AG08396 (cell line): ENCODE data around the gene TMEM43.
"Not testable (repeated sequence)": the region's sequence is repeated elsewhere in the genome, so short reads cannot be mapped to it uniquely, and the experiment has no call there.

Source experiments
- DNase-seq: peaks from one replicate; pipeline ENCODE4 v3.0.0; 2012; ENCODE audit warnings: low spot score, mixed read lengths

Gene TMEM43, protein sequence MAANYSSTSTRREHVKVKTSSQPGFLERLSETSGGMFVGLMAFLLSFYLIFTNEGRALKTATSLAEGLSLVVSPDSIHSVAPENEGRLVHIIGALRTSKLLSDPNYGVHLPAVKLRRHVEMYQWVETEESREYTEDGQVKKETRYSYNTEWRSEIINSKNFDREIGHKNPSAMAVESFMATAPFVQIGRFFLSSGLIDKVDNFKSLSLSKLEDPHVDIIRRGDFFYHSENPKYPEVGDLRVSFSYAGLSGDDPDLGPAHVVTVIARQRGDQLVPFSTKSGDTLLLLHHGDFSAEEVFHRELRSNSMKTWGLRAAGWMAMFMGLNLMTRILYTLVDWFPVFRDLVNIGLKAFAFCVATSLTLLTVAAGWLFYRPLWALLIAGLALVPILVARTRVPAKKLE

DNA sequence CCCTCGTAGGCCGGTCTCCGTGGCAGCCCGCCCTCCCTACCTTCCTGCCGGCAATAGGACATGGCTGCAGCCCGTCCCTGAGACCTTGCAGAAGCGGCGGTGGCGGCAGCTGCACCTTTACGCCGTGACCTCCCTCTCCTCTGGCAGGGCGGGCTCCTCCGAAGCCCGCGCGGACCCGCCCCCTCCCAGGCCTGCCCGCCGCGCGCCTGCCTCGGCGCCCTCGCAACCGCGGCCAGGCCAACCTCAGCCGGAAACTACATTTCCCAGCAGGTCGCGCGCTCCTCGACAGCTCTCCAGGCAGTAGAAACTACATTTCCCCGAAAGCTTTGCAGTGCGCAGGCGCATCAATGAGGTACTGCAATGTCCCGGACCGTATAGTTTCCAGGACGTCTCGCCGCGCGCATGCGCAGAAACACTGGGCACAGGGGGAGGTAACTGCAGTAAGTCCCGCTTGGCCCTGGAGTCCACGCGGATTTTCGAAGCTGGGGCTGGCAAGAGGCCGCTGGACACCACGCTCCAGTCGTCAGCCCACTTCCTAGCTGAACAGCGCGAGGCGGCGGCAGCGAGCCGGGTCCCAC is at the start of gene TMEM43, which contains the start of gene CHCHD4:
Gene TMEM43 (plus strand): TSS at position 438 of the 578 bp plus-strand sequence. CDS start 142 bp downstream, outside the sequence.
Gene CHCHD4 (minus strand): TSS at position 256 of the 578 bp plus-strand sequence. CDS start 194 bp downstream, at position 62.
- DNase-seq: peak; percentile 100

DNA sequence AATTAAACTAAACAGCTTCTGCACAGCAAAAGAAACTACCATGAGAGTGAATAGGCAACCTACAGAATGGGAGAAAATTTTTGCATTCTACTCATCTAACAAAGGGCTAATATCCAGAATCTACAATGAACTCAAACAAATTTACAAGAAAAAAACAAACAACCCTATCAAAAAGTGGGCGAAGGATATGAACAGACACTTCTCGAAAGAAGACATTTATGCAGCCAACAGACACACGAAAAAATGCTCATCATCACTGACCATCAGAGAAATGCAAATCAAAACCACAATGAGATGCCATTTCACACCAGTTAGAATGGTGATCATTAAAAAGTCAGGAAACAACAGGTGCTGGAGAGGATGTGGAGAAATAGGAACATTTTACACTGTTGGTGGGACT is 49.6 kb upstream of the TMEM43 start:
- not testable (repeated sequence) for DNase-seq

DNA sequence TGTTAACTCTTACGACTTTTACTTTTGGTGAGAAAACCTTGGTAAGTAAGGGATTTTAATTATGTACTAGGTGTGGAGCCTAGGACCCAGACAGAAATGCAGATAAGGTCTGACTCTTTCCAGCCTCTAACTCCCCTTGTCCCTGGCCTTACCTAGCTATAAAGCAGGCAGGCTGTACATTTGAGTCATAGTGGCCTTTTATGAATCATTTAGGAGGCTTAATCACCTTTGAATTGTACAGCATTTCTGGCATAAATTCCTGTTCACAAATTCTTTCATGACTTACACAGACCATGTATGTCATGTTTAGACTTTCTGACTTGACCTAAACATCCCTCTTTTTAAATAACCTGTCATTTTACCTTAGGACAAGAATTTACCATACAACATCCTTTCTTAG is 47.5 kb upstream of the TMEM43 start:
- no peak for DNase-seq

DNA sequence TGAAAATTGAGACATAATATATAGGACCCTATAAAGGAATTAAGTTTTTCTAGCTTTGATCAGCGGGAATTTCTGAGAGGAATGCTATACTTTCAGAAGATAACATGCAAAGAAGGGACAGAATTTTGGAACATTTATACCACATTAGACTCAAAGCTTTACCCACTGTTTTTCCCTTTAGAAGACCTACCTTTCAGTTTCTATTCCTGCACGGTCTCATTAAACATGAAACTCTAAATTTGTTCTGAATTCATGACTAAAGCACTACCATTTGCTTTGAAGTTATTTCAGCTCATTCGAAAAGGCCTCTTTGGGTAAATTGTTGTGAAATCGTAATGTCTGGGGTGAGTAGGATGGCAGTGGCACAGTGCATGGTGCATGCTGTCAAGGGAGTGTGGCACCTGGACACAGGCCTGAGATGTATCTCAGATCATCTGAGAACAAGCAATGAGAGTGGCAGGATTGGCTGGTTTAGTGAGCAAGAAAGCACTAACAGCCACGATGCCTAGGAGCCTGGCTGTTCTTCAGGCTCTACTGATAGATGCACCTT is 42.7 kb upstream of the TMEM43 start:
- DNase-seq: no peak

DNA sequence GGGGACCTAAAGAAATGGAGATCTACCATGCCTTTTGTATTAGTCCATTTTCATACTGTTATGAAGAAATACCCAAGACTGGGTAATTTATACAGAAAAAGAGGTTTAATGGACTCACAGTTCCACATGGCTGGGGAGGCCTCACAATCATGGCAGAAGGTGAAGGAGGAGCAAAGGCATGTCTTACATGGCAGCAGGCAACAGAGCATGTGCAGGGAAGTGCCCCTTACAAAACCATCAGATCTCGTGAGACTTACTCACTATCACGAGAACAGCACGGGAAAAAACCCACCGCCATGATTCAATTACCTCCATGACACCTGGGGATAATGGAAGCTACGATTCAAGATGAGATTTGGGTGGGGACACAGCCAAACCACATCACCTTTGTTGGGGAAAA is 37.4 kb upstream of the TMEM43 start:
- DNase-seq: not testable (repeated sequence)

DNA sequence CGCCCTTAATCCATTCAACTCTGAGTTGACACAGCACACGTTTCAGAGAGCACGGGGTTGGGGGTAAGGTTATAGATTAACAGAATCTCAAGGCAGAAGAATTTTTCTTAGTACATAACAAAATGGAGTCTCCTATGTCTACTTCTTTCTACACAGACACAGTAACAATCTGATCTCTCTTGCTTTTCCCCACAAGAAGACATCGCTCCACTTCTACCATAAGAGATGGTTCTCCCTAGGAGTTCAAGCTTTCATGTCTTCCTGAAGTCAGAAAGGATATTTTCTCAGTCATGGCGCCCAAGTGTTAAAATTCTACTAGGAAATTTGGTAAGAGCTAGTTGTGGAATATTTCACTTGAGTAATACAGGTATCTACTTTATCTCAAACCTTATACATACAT is 32.9 kb upstream of the TMEM43 start:
- not testable (repeated sequence) for DNase-seq

DNA sequence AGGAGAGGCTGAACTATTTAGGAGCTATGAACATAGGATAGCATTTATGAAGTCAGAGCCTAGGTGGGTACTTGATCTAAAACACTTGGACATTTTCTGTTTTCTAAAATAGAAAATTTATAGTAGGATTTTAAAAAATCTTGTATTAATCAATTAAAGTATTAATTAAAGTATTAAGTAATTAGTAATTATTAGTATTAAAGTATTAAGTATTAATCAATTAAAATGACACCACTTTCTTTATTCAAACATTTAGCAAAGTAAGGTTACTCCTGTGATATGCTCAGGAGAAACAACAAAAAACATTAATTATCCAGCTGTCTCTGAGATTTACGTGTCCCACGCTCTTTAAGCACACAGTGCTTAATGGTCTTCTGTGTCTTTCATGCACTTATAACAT is 32.4 kb upstream of the TMEM43 start:
- DNase-seq: no peak

DNA sequence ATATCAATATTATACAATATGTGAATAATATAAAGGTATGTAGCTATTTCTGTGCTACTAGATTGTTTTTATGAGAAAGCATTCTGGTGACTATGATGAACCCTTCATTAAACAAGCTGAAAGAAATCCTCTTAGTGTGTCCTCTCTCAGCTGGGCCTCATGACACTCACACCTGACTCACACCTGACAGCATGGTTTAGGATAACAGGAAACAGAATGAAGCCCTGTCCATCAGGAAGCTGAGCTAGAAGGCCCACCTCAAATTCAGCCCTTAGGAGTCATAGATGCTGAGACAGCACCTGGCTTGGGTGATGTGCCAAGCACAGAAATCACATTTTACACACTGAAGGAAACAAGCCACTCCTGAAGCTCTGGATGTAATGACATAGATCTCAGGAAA is 31.0 kb upstream of the TMEM43 start:
- no peak for DNase-seq

DNA sequence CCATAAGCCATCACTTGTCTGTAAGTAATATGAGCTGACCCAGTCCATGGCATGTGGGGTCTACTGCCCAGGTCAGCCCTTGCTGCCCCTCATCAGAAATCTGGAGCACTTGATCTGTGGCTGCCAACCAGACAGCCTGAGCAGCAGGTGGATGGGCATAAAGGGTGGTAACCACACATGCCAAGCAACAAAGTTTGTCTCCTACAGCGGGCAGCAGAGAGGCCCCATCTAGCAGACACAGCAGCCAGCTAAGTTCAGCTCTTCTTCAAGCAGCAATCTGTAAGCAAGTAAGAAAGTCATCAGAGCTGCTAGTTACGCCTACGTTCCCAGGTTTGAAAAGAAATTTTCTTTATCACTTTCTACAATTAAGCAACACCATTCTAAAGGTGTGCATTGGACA is 28.1 kb upstream of the TMEM43 start:
- no peak for DNase-seq

DNA sequence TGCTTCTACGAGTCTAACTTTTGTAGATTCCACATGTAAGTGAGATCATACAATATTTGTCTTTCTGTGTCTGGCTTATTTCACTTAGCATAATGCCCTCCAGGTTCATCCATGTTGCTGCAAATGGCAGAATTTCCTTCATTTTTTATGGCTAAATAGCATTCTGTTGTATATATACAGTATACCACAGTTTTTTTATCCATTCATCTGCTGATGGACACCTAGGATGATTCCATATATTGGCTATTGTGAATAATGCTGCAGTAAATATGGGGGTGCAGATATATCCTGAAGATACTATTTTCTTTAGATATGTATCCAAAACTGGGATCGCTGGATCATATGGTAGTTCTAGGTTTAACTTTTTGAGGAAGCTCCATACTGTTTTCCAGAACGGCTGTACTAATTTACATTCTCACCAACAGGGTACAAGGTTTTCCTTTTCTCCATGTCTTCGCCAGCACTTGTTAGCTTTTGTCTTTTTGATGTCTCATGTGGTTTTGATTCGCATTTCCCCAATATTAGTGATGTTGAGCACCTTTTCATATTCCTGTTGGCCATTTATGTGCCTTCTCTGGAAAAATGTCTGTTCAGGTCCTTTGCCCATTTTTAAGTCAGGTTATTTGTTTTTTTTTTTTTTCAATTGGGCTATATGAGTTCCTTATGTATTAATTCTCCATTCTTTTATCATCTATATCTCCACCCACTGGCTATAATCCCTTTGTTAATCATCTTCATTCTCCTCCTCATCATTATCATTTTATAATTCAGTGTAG is 27.0 kb upstream of the TMEM43 start:
- no peak for DNase-seq

DNA sequence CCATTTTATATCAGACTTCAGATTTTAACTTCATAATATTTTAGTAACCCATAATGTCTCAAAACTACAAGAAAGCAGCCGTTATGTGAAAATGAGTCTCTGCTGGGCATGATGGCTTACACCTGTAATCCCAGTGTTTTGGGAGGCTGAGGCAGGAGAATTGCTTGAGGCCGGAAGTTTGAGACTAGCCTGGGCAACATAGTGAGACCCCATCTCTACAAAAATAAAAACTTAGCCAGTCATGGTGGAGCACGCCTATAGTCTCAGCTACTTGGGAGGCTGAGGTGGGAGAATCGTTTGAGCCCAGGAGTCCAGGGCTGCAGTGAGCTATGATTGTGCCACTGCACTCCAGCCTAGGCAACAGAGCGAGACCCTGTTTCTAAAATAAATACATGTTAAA is 15.0 kb upstream of the TMEM43 start:
- DNase-seq: not testable (repeated sequence)

DNA sequence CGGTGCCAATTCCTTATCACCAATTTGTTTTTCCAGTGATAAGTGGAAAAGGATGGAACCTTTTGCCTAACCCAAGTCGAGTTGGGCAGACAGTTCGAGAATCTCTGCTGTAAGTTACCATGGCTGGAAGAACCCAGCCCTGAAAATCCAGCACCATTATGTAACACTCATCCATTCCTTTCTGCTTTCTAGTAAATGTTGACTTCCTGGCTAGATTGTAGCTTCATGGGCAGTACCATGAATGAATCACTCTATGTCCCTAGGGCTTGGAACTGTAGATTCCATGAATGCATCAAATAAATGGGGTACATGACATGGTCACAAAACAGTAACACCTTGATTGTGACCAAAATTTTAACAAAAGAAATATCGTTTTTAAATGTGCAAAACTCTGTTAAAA is 14.2 kb upstream of the TMEM43 start:
- DNase-seq: no peak

DNA sequence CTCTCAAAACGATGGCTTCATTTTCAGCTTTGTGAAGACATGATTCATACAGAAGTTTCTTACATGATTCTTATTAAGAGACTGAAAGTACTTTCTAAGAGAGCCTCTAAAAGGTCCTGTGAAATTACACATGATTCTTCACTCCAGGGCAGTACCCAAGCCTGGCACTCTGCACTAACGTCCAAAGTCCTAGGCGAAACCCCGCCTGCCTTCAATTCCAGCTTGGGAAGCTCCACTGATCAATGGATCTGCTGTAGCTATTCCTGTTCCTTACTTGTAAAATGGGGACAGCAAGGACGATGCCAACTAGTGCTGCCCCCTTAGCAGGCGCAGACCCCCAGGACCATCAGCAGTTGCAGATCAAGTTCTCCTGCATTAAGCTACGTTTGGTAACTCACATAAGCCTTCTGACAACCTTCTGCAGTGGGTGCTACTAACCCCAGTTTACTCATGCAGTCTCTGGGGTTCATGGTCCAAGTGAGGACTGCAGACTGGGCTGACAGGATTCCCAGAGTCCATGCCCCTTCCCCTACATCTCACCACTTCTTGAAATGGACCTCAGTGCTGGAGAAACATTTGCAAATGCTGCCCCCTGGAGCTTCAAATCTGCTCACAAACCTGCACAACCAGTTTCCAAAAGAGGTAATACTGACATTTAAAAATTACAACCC is 10.8 kb upstream of the TMEM43 start:
- no peak for DNase-seq

DNA sequence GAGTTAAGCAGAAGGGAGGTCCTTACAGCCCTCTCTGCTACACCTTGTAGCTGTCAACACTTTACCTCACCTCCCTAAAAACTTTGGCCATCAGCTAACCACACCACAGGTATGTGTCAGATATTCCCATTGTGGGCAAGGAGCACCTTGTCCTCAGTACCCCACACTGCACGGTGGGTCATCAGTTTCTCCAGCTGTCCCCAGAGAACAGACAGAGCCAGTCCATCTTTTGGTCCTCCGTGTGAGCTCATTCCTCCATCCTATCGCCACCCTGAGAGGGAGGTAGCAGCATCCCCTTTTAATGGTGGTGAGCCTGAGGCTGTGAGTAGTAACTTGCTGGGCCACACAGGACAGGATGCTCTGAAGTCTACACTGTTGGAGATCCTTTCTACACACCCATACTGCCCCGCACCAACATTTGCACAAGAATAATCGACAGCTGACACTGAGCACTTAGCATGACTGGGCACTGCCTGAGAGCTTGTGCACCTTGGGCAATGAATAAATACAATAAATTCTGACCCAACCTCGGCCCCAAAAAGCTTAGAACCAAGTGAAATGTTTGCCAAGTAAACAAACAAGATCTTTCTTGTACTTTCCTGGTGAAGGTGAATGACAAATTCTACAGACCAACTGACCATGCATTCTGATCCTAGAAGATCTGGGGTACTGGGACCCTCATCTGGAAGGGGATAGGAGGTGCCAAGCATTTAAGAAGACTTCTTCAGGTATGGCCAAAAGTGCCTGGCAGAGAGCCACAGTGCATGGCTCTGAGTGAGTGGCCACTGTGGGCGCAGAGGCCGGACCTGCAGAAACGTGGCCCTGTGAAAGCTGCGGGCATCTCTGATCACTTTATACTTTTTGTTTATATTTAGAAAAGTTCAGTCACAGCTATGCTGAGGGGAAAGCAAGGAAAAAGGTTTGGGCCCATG is 7.1 kb upstream of the TMEM43 start:
- DNase-seq: no peak

DNA sequence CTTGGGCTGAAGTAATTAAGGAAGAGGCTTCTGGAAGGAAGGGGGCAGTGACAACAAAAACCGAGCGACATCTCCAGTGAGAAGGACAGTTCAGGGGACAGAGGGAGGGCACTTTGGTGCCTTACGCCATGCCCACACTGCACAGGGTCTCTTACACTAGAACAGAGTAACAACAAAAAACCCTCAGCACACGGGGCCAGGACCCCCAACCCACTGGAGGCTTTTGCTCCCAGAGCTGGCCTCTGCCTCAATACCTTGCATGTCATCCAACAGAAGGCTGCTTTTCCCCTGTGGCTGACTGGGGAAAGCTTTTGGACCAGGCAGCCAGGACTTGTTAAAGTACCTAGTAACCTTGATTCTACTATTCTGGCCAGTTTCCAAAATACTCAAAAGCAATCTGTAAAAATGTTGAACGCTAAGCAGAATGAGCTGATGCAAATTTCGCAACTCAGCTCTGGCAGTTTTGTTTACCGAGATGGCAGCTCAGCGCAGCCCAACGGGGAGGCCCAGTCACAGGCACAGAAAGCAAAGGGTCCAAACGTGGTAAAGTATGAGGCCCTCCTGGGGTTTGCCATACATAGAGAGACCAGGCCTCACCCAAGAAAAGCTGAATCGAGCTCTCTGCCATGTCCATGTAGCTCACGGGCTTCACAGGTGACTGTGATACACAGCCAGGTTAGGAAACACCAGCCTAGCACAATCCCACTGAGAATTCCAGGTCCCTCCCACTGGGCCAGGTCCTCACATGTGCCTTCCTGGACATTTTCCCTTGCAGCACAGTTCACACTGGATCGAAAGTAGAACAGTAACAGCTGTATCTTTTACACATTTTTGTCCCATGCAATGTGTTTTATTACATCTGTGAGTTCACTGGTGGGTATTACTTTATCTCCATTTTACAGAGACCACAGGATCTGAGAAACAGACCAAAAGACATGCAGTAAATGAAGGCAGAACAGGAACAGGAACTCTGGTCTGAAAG is 6.2 kb upstream of the TMEM43 start:
- no peak for DNase-seq

DNA sequence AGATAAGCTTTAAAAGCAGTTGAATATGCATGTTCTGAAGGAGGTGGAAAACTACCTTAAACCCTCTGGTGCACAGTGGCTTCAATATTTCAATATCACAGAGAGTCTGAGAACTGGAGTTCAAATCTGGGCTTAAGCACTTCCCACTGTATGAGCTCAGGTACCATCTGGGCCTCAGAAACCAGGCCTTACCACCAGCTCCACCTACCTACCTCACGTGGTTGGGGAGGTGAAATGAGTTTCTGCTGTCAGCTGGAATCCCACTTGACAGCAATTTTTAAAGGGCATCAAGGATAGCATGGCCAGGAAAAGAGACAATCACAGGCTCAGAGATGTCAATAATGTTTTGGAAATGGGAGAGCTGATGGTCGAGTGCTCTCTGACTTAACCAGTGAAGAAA is 5.2 kb upstream of the TMEM43 start:
- DNase-seq: no peak

DNA sequence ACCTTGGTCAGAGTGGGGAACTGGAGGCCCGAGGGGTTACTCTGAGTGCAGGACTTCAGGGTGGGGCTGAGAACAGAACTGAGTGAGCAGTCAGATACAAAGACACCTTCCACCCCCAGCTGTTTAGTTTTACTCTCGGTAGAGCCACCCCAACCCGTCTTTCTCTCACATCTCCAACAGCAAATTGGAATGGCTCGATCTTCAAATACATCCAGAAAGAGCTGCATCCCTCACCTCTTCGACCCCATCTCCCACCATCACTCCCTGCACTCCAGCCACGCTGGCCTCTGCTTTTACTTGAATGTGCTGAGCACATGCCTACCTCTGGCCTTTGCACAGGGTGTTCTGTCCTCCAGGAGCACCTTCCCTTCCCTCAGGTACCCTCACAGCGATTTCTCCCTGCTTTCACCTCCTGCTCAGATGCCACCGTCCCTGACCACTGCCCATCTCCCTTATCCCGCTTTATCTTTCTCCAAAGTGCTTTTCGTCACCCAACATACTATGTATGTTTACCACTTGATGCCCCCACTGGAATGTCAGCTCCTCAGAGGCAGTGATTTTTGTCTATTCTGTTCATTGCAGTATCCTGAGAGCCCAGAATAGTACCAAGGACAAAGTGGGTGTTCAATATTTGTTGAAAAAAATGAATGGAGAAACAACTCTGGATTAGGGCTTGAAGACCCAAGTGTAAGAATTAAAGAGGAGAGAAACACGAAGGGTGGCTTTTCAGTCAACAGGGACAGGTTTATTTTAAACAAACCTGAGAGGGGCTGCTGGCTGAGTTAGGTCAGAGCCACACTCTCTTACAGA is 4.5 kb upstream of the TMEM43 start:
- DNase-seq: no peak

DNA sequence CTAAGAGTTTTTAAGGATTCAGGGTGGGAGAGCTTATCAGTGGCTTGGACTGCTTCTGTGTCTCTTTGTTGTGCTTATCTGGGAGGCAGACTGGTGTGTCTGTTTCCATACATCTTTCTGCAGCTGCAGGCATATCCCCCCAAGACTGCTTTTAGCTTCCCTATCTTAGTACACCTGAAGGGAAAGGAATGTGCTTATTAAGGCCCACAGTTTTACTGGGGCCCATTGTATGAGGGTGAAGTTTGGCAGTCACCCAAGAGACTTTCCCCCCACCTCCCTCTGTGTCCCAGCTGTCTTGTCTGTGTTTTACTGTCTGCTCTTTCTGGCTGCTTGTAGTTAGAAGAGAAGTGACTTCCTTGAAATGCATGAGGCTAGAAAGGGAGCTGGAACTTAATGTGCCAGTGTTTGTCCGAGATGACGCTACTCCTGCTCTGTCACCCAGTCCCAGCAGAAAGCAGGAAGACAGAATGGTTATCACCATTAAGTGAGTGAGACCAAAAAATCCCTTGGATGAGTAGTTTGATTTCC is 3.9 kb upstream of the TMEM43 start:
- DNase-seq: not testable (repeated sequence)
